Spinal cord (tissue), 10 donors: Measurements from ENCODE around the gene PTCHD1. TPM values are rescaled to one million over a fixed set of nuclear protein-coding genes. Genes with fewer than 3 reads are reported as not detected.

Experiments
- DNase-seq, 6 donors: peaks; one replicate each; pipeline versions ENCODE4 v3.0.0 to v3.0.0-alpha.2; 2013 to 2015; ENCODE audit warnings: low spot score in 6 of 6, low read depth in 4 of 6
- H3K27ac ChIP-seq: one replicate; pipeline ENCODE4 v1.5.1; 2013; ENCODE audit warnings: low read depth, low read length, control low read depth
- H3K27me3 ChIP-seq: one replicate; pipeline ENCODE4 v1.6.1; 2013; ENCODE audit warnings: low read length; ENCODE audit not compliant: control insufficient read depth, insufficient read depth
- H3K36me3 ChIP-seq: one replicate; pipeline ENCODE4 v1.6.1; 2013; ENCODE audit warnings: low read length; ENCODE audit not compliant: control insufficient read depth, insufficient read depth
- H3K4me1 ChIP-seq: one replicate; pipeline ENCODE4 v1.6.1; 2013; ENCODE audit warnings: low read length; ENCODE audit not compliant: control insufficient read depth, insufficient read depth
- H3K4me3 ChIP-seq: one replicate; pipeline ENCODE4 v1.5.1; 2013; ENCODE audit warnings: low read depth, low read length, control low read depth
- H3K9me3 ChIP-seq: one replicate; pipeline ENCODE4 v1.6.1; 2013; ENCODE audit warnings: low read length; ENCODE audit not compliant: control insufficient read depth, insufficient read depth
- WGBS: methylation state at CpG from one replicate; pipeline ENCODE4 v1.1.5; 2013; ENCODE audit warnings: missing lambda C conversion rate; ENCODE audit not compliant: insufficient coverage; 5-methylcytosine and 5-hydroxymethylcytosine counted together
- polyA plus RNA-seq, 2 donors: library from polyadenylated mRNA; unstranded; fragments of 120-200 nt; gene quantifications; one replicate each; pipeline ENCODE4 v1.2.1, GENCODE V29; 2013; ENCODE audit not compliant: insufficient read length in 2 of 2
- total RNA-seq, 2 donors: library from RNA; depleted of rRNA in 1 of 2; stranded (reverse); fragments of 120-200 nt in 1 of 2; fragments of >200 nt in 1 of 2; gene quantifications; one replicate each; pipeline versions ENCODE4 v1.2.3 to v1.2.4, GENCODE V29; 2013 to 2014
- donor health status: healthy.

Gene PTCHD1
- total and polyA plus RNA-seq, 4 donors: 3.4 to 13.3 (median 8.1) TPM

DNA sequence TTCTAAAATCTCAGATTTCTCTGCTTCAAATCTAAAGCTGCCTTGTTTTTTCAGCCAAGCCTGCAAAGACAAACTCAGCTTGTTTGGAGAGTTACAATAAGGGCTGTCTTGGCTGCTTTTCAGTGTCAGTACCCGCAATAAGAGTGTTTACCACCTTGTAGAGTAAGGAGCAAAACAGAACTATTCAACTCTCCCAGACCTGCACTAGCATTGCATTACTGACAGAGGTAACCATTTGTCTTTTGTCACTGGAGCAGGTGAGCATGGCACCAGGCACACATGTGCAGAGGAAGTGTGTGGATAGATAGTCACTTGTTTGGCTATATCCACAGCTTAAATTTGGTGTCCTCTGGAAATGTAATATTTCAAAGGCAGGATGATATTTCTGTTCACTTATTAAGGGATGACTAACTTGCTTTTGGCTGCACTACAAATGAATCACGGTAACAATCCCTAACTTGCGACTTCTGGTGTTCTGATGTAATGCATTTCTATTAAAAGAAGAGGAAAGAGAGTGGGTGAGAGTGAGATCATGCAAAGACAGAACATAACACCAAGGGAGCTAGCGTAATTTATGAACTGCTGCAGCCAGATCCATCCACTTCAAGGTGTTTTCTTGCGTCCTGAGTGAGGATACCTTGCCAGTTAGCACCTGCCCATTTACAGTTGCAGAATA, 38.6 kb downstream of the PTCHD1 start:
- Histone ChIP-seq H3K4me1 (no peaks in the 10 kb centered on the region), H3K4me3 (no peak overlapping the region), H3K27me3 (no peaks in the 10 kb centered on the region), H3K9me3 (no peaks in the 10 kb centered on the region), H3K27ac (no peak overlapping the region), H3K36me3 (no peaks in the 10 kb centered on the region)
- DNase-seq: peak in 1 of 6 donors; percentile 10
- no CpG with 5 or more reads among the region's 5 CpGs for WGBS

DNA sequence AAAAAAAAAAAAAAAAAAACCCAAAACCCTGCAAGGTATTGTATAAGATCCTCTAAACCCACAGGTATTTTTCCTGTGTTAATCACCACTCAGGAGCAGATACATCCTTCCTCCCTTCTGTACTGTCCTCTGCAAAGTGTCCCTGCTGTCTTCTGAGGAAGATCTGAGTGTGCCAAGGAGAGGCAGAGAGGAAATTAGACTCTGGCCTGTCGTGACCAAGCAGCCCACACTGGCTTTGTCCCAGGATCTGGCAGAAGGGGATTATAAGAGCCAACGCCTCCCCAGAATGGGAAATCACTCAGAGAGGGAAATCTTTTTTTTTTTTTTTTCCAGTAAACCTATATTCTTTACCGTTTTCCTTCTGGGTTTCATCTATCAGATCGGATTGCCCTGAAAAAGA, 39.6 kb downstream of the PTCHD1 start:
- H3K4me1 ChIP-seq: no peaks in the 10 kb centered on the region
- no peak overlapping the region for H3K4me3 ChIP-seq
- no peaks in the 10 kb centered on the region for H3K27me3 ChIP-seq
- no CpG with 5 or more reads among the region's 4 CpGs for WGBS
- H3K9me3 ChIP-seq: no peaks in the 10 kb centered on the region
- DNase-seq: no peak
- H3K27ac ChIP-seq: no peak overlapping the region
- H3K36me3 ChIP-seq: no peaks in the 10 kb centered on the region

DNA sequence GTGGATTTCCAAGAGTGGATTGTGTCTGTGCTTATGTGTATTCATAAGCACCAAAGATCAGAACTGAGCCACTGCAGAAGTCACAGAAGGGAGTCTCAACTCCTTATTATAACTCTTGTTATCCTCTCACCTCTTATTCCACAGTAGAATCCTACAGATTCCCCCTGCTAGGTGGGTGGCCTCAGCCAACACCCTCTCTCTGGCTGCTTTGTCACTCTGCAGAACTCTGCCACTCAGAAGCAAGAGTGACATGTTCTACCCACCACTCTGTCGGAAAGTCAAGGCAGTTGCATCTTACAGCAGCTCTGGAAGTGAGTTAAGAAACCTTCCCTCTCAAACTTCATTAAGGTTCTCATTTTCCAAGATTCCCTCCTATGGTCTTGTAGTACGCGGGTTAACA, 41.9 kb downstream of the PTCHD1 start:
- no peaks in the 10 kb centered on the region for H3K9me3 ChIP-seq
- 100% methylated on average over 1 of the region's 3 CpGs for WGBS
- H3K27me3 ChIP-seq: peaks cover 2% of the 10 kb centered on the region
- no peak overlapping the region for H3K4me3 ChIP-seq
- H3K36me3 ChIP-seq: peaks cover 3% of the 10 kb centered on the region
- DNase-seq: no peak
- H3K27ac ChIP-seq: no peak overlapping the region
- no peaks in the 10 kb centered on the region for H3K4me1 ChIP-seq

DNA sequence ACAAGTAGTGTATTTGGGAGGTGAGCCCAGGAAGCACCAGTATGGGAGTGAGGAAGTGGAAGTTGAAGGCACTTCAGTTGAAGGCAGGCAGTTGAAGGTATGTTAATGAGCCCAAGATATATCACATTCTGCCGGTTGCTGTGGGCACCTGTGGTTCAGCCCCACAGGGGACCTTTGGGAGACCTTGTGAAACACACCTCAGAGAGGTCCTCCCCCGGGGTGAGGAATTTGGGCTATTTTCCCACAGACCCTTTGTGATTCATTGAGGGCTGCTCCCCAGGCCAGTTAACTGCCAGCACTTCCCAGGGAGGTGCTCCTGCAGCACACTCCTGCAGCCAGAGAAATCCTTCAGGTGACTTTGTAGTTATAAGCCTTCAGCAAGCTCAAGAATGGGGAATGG, 45.9 kb downstream of the PTCHD1 start:
- H3K27ac ChIP-seq: no peak overlapping the region

DNA sequence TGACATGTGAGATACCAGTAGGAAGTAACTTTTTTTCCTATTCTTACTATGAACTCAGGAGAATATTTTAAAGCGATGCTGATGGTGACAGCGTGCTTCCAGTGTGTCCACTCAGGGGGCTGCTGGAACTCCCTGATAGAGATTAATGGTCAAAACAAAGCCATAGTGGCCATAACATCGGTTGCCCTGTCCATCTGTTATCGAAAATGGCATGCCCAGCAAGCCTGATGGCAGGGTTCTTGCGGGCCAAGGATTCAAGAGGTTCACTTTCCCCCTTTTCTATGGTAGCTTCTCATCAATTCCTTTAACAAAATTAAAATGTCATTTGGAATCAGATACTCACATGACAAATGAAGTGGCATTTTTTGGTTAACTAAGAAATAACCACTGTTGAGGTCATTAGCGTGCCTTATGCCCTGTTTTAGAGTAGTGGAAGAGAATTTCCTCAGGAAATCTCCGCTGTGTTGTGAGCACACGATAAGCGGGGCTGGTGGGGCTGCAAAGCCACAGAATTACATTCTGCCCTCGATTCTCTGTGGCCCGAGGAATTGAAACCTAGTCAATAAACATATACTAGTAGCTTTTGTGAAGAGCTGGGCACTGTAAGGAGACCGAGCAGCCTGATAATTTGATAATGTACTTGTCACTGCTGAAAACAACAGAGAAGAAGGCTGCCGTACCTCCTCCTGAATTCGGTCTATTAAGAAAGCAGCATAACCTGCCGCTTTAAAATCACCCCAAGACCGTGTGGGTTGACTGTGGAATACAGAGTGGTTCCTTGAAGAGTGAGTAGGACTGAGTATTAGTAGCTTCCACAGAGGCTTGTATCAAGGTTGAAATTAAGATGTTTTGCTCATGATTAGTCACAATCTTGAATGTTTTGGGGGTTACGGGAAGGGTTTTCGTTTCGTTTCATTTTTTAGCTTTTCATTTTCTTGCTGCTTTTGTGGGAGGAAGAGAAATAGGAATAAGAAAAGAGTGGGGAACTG, 46.7 kb downstream of the PTCHD1 start:
- no peaks in the 10 kb centered on the region for H3K4me1 ChIP-seq
- no peak overlapping the region for H3K4me3 ChIP-seq
- H3K27ac ChIP-seq: no peak overlapping the region
- no peaks in the 10 kb centered on the region for H3K9me3 ChIP-seq
- H3K27me3 ChIP-seq: peaks cover 2% of the 10 kb centered on the region
- peaks cover 3% of the 10 kb centered on the region for H3K36me3 ChIP-seq
- no peak for DNase-seq
- 83% methylated on average over 10 of the region's 19 CpGs for WGBS

More for the DNA sequence above, 45.9 kb downstream of the PTCHD1 start:
- Histone ChIP-seq H3K4me3 (no peak overlapping the region), H3K27me3 (peaks cover 2% of the 10 kb centered on the region), H3K4me1 (no peaks in the 10 kb centered on the region), H3K9me3 (no peaks in the 10 kb centered on the region), H3K36me3 (peaks cover 3% of the 10 kb centered on the region)
- WGBS: 23% methylated on average over 2 of the region's 2 CpGs
- no peak for DNase-seq

DNA sequence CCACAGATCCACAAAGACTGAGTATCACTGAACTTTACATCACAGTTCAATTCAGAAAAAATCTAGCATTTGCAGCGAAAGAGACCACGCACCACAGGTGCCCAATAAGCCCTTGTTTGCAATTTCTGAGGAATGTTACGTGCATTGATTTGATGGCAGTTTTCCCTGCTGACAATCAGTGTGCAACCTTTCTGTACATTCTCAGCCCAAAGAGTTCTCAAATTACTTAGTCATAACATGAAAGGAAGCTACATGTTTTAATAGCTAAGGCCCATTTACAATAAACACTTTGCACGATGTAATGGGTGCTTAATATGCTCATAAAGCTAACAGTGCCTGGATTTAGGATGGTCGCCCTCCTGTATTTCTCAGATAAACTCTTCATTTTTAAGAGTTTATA, 47.9 kb downstream of the PTCHD1 start:
- peaks cover 2% of the 10 kb centered on the region for H3K27me3 ChIP-seq
- H3K4me1 ChIP-seq: no peaks in the 10 kb centered on the region
- no peaks in the 10 kb centered on the region for H3K9me3 ChIP-seq
- no peak for DNase-seq
- no peak overlapping the region for H3K4me3 ChIP-seq
- WGBS: no CpG with 5 or more reads among the region's 5 CpGs
- H3K36me3 ChIP-seq: peaks cover 3% of the 10 kb centered on the region
- no peak overlapping the region for H3K27ac ChIP-seq

DNA sequence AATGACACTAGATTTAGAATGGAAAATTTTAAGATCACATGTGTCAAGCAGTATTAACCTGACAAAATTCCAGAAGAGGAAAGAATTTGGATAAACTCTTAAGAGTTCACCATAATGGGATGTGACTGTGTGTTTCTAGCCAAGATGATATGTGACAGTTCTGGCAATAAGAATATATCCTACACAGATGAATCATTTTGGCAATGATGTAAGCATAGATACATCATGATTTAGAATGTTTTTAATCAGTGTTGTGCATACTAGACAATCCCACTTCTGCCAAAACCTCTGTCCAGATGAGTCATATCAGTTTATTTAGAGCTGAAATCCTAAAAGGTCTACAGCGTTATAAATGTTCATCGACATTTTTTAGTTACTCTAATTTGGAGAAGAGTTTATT, 48.8 kb downstream of the PTCHD1 start:
- Histone ChIP-seq H3K4me3 (no peak overlapping the region), H3K36me3 (peaks cover 3% of the 10 kb centered on the region), H3K27ac (no peak overlapping the region), H3K4me1 (no peaks in the 10 kb centered on the region), H3K27me3 (peaks cover 2% of the 10 kb centered on the region), H3K9me3 (no peaks in the 10 kb centered on the region)
- no CpG with 5 or more reads among the region's 2 CpGs for WGBS
- DNase-seq: no peak

DNA sequence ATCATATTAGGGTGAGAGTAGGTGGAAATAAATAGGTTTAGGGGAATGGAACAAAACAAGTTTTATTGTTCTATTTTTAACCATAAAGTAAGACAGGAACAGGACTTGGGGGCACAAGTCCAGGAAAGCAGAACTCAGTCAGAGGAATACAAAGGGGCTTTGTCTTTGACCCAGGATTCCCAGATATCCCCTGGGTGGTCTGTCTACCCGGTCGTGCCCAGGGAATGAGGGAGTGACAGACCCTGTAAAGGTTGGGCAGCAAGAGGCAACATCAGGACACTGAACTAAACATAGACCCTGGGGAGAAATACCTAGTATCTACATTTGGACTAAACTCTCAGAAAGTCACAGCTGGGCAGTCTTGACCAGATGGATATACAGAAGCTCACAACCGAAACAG, 50.6 kb downstream of the PTCHD1 start:
- H3K27me3 ChIP-seq: peaks cover 2% of the 10 kb centered on the region
- H3K4me1 ChIP-seq: no peaks in the 10 kb centered on the region
- DNase-seq: no peak
- no peaks in the 10 kb centered on the region for H3K36me3 ChIP-seq
- no peak overlapping the region for H3K27ac ChIP-seq
- H3K4me3 ChIP-seq: no peak overlapping the region
- 48% methylated on average over 2 of the region's 3 CpGs for WGBS
- H3K9me3 ChIP-seq: no peaks in the 10 kb centered on the region

DNA sequence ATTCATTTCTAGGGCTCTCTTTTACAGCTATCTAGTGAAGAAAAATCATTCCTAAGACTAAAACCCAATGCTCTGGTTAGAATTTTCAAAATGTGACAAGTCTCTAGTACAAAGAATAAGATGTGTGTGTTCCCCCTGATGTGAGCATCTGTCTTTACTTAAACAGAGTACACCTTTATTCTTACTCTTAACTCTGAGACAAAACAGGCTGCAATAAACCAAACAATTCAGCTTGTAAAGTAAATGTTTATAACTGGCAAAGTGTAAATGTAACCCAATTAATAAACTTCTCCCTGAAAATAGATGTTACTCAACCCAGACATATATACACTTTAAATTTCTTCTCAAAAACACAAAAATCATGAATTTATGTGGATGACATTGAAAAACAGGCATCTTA, 51.6 kb downstream of the PTCHD1 start:
- Histone ChIP-seq H3K27ac (no peak overlapping the region), H3K4me3 (no peak overlapping the region), H3K4me1 (no peaks in the 10 kb centered on the region), H3K9me3 (no peaks in the 10 kb centered on the region), H3K27me3 (no peaks in the 10 kb centered on the region), H3K36me3 (no peaks in the 10 kb centered on the region)
- no peak for DNase-seq

DNA sequence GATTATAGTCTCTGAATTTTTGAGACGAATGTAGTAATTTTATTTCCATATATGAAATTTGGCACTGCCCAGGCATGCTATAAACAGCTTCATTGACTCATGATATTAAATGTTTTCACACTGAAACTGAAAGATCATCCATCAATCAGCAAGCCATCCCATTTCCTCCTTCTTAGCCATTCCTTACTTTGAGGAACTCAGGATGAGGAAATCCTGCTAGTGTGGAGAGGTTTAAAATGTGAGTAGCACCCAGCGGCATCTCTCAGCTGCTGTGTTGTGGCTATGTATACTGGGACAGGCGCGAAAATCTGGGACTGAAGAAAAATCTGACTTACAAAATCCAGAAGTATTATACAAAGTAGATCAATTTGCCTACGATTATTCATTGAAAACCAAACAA, 52.1 kb downstream of the PTCHD1 start:
- Histone ChIP-seq H3K36me3 (no peaks in the 10 kb centered on the region), H3K4me1 (no peaks in the 10 kb centered on the region), H3K27me3 (no peaks in the 10 kb centered on the region), H3K9me3 (no peaks in the 10 kb centered on the region), H3K27ac (no peak overlapping the region), H3K4me3 (no peak overlapping the region)
- WGBS: no CpG with 5 or more reads among the region's 5 CpGs
- no peak for DNase-seq
